HG02970 (cell line): ENCODE data around the gene SRSF2.
"Not testable (repeated sequence)": the region's sequence is repeated elsewhere in the genome, so short reads cannot be mapped to it uniquely, and the experiment has no call there.

Experiments used
- ATAC-seq: cut with Tn5 transposase; IDR thresholded peaks from one replicate; pipeline ENCODE4 v1.9.1; 2021; ENCODE audit warnings: mild to moderate bottlenecking, moderate library complexity, moderate number of reproducible peaks; ENCODE audit not compliant: unreplicated experiment, low FRiP score

SRSF2 gene

GRCh38 chr17:76739568-76740115, 2.5 kb upstream of the SRSF2 start:
- not testable (repeated sequence) for ATAC-seq

DNA sequence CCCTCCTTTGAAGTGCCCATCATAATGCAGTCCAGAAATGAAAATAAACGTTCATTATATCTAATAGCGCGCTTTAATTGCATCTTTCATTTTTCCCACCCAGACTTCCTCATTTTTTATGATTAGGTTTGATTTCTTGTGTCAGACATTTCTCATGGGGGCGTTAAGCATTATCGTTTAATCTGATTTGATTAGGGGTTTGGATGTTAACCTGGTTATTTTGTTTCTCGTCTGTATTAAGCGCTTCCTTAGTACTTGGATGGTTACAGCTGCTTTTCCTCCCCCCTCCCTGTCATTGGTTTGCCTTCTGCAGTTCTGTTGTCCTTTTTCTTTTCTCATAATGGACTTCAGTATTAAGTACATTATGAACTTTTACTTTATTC, 1.3 kb upstream of the SRSF2 start:
- no peak for ATAC-seq

GRCh38 chr17:76737676-76738467, 741 bp upstream of the SRSF2 start, which contains the start of gene MFSD11:
Gene MFSD11 (plus strand): TSS chr17:76738119. CDS start chr17:76738353, 234 bp downstream.
- peak; percentile 48 for ATAC-seq

DNA sequence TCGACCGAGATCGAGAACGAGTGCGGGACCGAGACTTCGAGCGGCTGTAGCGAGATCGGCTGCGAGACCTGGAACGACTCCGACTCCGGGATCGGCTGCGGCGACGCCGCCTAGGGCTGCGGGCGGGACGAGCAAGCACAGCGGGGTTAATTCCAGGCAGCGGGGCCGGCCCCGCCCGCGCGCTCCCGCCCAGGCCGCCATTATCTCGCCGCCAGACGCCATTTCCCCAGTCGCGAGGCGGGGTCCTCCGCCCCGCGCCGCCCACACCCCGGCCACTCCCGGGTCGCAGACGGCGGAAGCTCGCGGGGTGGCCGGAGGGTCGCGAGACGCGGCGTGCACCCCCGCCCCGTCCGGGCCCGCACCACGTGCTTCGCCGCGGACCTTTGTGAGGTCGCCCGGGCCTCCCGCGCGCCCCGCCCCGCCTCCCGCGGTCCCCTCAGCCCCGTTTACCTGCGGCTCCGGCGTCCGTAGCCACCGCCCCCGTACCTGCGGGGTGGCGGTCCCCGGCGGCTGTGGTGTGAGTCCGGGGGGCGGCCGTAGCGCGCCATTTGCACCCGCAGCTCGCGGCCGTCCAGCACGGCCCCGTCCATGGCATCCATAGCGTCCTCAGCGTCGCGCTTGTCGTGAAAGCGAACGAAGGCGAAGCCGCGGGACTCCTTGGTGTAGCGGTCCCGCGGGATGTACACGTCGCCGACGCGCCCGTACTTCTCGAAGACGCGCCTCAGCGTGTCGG, 616 bp downstream of the SRSF2 start:
- peak; percentile 6 for ATAC-seq

DNA sequence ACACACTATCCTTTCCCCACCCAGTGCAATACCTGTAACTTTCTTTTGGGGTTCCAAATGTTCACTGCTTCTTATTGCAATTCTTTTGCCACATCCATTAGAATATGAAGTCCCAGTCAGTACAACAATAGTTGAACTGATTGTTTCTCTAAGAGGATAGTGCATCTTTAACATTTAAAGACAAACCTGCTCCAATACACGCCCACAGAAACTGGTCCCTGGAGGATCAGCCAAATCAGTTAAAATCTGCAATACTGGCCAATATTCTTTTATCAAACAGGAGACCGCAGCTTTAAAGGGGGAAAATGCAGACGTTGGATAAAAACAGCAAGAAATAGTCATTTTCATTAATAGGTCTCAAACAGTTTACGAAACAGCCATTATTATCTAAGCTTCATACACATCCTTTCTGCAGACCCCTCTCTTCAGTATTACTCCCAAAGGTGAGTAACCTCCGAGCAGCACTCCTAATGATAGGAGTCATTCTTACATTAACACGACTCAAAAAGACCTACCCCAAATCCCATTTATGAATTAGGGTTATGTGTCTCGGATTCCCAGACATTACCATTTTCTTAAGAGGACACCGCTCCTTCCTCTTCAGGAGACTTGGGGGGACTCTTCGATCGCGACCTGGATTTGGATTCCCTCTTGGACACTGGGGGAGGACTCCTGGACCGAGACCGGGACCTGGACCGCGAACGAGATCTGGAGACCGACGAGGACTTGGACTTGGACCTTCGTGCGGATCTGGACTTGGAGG, 1.4 kb downstream of the SRSF2 start:
- ATAC-seq: no peak

DNA sequence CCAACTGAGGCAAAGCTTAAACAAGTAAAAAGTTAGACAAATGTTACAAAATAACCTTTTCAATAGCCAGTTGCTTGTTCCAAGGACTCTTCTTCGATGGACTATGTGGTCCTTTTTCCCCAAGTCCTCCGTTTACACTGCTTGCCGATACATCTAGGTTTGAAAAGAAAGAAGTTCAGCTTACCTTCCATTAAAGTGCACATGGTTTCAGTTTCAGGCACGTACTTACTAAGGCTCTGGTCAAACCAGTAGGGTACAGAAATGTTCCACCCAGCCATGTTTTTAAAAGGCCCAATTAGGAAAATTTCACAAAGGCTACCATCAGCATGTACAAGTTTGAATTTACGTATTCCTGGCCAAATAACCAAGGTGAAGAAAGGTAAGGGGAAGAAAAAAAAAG, 2.1 kb downstream of the SRSF2 start:
- ATAC-seq: no peak

GRCh38 chr17:76734080-76734840, 2.9 kb downstream of the SRSF2 start:
- no peak for ATAC-seq

- no peak for ATAC-seq
These were observed 3.5 kb downstream of the SRSF2 start for GRCh38 chr17:76733618-76733957.

GRCh38 chr17:76732734-76733617, 4.2 kb downstream of the SRSF2 start:
- ATAC-seq: no peak

DNA sequence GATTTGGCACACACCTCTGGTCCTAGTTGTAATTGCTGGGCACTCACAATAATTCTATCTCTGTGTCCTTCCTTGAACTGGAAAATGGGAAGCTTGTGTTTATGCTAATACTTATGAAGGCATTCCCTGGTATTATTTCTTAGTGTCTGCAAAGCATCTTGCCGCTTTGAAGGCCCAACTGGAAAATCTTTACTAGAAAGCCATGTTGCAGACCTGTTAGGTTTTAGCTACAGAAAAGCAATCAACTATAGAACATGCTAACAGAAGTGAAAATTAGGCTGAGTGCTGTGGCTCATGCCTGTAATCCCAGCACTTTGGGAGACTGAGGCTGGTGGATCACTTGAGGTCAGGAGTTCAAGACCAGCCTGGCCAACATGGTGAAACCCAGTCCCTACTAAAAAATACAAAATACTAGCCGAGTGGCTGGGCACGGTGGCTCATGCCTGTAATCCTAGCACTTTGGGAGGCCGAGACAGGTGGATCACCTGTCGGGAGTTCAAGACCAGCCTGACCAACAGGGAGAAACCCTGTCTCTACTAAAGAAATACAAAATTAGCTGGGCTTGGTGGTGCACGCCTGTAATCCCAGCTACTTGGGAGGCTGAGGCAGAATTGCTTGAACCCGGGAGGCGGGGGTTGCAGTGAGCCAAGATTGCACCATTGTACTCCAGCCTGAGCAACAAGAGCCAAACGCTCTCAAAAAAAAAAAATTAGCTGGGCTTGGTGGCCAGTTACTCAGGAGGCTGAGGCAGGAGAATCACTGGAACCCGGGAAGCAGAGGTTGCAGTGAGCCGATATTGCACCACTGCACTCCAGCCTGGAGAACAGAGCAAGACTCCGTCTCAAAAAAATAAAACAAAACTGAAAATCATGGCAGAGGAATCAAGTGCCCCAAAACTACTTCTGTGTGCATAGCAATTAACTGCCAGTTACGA, 5.1 kb downstream of the SRSF2 start:
- ATAC-seq: not testable (repeated sequence)

DNA sequence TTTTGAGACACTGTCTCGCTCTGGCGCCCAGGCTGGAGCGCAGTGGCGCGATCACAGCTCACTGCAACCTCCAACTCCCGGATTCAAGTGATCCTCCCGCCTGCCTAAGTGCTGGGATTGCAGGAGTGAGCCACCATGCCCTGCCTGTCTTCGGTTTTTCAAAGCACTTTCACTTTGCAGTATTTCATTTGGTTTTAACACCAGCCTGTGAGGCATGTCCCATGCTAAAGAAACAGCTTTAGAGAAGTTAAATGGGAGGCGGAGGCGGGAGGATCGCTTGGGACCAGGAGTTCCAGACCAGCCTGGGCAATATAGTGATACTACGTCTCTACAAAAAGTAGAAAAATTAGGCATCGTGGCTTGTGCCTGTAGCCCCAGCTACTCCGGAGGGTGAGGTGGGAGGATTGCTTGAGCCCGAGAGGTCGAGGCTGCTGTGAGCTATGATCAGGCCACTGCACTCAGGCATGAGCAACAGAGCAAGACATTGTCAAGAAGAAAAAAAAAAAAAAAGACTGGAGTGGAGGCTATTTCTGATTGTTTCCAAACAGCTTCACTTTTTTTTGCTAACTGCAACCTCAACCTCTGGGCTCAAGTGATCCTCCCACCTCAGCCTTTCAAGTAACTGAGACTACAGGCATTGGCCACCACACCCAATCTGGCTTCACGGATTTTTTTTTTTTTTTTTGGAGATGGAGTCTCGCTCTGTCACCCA, 9.2 kb downstream of the SRSF2 start:
- ATAC-seq: no peak

DNA sequence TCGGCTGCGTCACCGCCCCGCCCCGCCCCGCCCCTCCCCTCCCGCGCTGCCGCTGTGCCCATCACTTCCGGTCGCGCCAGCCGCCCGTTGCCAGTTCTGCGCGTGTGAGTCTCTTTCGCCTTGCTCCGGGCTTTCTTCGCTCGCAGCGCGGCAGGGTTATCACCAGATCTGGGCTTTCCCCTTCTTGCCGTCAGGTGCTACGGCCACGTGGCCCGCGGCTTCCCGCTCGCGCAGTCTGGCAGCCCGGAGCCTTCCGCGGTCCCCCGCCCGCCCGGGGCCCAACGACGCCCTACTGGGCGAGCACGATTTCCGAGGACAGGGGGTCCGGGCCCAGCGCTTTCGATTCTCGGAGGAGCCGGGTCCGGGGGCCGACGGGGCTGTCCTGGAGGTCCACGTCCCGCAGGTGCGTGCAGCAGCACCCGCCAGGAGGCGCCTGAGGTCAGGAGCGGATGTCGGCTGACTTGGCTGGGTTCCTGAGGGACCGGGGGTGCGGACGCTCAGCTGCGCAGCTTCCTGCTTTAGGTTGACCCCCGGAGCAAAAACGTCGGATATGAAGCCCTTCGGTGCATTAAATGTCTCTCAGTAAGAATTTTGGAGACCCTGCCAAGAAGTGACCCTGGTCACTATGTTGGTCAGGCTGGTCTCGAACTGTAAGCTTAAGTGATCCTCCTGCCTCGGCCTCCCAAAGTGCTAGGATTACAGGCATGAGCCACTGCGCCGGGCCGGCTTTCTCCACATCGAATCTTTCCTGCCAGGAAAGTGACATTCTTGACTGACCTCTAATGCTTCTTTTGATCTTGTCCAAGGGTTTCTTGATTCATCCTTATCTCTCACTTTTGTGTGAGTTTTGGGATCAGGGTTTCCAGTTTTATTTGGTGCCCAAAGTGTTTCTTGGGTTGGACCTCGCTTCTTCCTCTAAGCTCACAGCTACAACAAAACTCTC, 10.1 kb downstream of the SRSF2 start, which contains the start of gene METTL23:
Gene METTL23 (plus strand): TSS at position 64 of the 943 bp plus-strand sequence. CDS start 2,872 bp downstream, outside the sequence.
- ATAC-seq: peak; percentile 45

GRCh38 chr17:76726231-76726775, 10.8 kb downstream of the SRSF2 start, which contains the start of gene JMJD6:
Gene JMJD6 (minus strand): TSS chr17:76726606. CDS start chr17:76726475, 131 bp downstream.
- ATAC-seq: peak; percentile 65

DNA sequence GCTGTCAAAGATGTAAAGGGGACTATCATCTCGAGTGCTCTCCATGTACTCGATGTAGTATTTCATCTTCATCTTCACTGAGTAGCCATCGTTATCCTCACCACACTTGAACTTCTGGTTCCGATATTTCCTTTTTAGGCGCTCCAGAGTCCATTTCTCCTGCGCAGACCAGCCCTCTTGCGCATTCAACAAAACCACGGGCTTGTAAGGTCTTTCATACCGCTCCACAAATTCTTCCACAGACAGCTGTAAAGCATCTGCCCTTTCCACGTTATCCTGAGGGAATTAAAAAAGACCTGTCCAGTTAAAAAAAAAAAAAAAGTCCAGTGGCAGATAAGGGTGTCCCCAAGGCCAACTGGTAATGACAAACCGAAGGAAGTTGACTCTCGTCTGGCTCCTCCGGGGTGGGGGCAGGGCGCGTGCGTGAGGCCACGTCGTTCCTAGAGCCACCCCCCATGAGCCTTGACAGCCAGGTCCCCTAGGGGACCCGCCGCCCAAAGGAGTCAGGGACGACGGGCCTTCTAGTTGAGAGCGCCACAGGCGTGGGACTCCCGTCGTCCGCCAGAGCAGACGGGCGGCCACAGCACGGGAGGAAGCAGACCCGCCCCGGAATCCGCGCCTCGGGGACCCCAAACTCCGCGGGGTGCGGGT, 11.4 kb downstream of the SRSF2 start:
- peak; percentile 6 for ATAC-seq

DNA sequence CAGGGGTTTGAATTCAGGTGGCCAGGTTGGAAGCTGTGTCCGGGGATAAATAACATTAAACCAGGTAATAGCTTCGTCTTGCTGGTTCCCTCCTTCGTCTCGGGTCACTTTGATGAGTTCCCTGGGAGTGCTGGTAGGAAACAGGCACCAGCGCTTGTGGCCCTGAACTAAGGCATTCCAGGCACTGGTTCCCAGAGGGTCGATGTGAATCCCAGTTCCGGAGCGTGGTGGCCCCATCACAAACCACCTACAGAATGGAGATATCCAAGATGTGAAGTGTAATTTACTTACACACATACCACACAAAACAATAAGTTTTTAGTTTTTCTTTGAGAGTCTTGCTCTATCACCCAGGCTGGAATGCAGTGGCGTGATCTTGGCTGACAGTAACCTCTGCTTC, 13.3 kb downstream of the SRSF2 start:
- ATAC-seq: no peak
